AG09309 (cell line): ENCODE data around the gene DDN.

Source experiments
- DNase-seq: peaks from one replicate; pipeline ENCODE4 v3.0.0-alpha.2; 2010; ENCODE audit warnings: low read depth
- H3K4me3 ChIP-seq: 2 replicates; pipeline ENCODE4 v1.5.1; 2011; ENCODE audit warnings: mild to moderate bottlenecking, low read depth, low read length, moderate library complexity; ENCODE audit not compliant: control insufficient read depth
- CTCF ChIP-seq: IDR thresholded peaks from 2 replicates; pipeline ENCODE4 v1.5.1; 2011; ENCODE audit warnings: mild to moderate bottlenecking, low read depth, low read length, inconsistent platforms; ENCODE audit not compliant: insufficient read depth, control insufficient read depth; ENCODE audit errors: missing control alignments

Gene DDN

GRCh38 chr12:48972952-48973483 lies 26.2 kb downstream of the DDN start:
- no peak for TF ChIP-seq CTCF
- no peak overlapping the region for H3K4me3 ChIP-seq
- no peak for DNase-seq

- DNase-seq: no peak
- peak; percentile 33 for TF ChIP-seq CTCF
- H3K4me3 ChIP-seq: no peak overlapping the region
These were observed 26.8 kb downstream of the DDN start for GRCh38 chr12:48972213-48972951.

GRCh38 chr12:48970702-48971334 lies 28.4 kb downstream of the DDN start:
- no peak for TF ChIP-seq CTCF
- no peak for DNase-seq
- H3K4me3 ChIP-seq: peak overlapping the region; percentile 46

GRCh38 chr12:48969833-48970701 lies 29.1 kb downstream of the DDN start:
- no peak for DNase-seq
- TF ChIP-seq CTCF: no peak
- H3K4me3 ChIP-seq: no peak overlapping the region

GRCh38 chr12:48969160-48969771 lies 29.9 kb downstream of the DDN start:
- DNase-seq: no peak
- H3K4me3 ChIP-seq: no peak overlapping the region
- no peak for TF ChIP-seq CTCF

- H3K4me3 ChIP-seq: no peak overlapping the region
- no peak for DNase-seq
- TF ChIP-seq CTCF: no peak
These were observed 30.7 kb downstream of the DDN start for GRCh38 chr12:48968467-48968866.
